GM19238 (cell line): Measurements from ENCODE around the gene PTN.

Experiments
- DNase-seq: peaks from one replicate; pipeline ENCODE4 v3.0.0; 2011; ENCODE audit warnings: low spot score; ENCODE audit not compliant: insufficient read length

PTN gene

GRCh38 chr7:137324796-137325696 is 18.5 kb downstream of the PTN start:
- DNase-seq, result no peak

- DNase-seq, result no peak
Measured at GRCh38 chr7:137316648-137317353, 26.7 kb downstream of the PTN start.

- no peak for DNase-seq
Measured at GRCh38 chr7:137313201-137313600, 30.3 kb downstream of the PTN start.

GRCh38 chr7:137306748-137307147 is 36.8 kb downstream of the PTN start:
- no peak for DNase-seq

GRCh38 chr7:137305901-137306621 is 37.5 kb downstream of the PTN start:
- no peak for DNase-seq

DNA sequence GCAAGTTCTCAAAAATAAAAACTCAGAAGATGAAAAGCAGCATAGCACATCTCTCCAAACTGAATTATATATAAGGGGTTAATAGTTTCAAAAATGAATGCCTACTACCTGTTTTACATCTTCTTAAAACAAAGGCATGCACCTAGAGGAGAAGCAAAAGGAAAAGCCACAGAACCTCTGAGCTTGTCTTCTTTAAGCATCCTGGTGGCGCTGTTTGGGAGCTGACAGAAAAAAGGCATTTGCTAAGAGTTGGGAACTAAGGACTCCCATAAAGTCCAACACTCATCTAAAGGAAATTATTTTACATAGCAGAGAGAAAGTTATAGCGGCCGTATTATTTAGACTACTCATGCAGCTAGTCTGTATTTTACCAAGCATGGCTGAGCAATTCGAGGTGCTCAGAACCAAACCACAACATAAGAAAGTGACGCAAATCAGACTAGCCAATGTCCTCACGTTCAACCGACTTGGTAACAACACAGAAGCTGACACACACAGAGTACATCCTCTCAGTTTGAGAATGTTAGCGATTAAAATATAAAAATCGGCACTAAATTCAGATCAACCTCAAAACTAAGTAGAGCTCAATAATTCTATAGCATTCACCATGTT is 38.8 kb downstream of the PTN start:
- DNase-seq, result no peak

DNA sequence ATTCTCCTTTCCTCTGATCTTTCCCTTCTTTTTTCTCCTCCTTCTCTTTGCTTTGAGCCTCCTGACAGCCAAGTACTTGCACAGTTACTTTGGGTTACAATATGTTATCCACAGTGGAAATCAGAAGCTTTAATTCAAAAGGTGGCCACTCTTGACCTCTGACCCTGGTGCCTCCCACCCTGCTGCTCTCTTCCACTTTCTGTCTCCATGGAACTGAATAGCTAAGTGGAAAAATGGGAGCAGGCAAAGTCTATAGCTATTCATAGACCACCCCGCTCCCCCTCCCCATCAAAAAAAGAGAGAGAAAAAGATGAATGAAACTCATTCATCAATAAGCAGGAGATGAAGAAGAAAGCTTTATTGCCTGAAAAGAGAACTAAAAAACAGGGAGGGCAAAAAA is 39.4 kb downstream of the PTN start:
- no peak for DNase-seq

DNA sequence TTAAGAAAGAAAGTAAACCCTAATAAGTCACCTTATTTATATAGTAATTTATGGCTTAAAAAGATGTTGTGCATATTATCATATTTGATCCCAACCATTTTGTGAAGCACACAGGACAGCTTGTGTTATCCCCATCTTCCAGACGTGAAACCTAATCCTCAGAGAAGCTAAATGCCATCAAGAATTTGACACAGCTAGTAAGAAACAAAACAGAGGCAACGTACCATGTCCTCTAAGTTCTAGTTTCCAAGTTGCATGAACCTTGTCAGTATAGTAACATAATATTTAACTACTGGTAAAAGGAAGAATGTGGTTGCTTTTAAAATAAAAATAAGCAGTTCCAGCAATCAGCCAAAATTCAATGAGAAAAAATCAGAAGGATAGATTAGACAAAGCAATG is 41.5 kb downstream of the PTN start:
- no peak for DNase-seq

- no peak for DNase-seq
Measured at GRCh38 chr7:137298464-137298794, 45.1 kb downstream of the PTN start.

DNA sequence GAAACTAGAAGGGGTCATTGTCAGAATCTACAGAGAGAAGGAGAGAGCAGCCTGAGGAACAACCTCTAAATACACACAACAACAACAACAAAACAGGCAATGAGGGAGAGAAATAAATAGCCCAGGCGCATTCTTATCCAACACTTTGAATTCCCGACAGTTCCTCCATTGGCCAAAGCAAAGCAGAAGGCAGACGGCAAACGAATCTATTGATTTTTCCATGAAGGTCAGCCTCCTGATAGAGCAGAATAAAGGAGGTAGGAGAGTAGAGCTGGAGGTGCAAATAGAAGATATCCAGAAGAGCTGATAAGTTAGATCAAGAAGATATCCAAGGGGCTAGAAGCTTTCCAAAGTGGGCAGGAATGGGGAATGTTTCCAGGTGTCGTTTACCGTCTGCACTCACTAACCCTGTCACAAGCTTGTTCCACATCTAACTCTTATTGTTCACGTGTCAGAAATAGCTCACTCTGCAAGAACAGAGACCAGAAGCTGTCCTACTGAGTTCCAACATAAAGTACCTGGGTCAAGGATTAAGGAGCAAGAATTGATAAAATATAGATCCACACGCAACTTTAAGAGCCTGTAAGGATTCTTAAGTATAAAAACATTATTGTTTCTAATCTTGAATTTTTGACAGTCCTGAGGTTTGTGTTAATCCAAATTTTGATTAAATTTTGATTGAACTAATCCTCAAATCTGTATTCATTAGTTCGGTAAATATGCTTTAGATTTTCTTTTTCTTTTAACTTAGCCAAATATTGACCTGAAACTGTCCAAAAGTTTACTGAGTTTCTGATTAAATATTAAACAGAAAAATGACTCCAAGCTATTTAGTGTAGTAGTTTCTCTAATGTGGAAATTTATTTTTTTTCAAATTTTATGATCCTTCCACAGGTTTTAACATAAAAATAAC is 45.7 kb downstream of the PTN start:
- no peak for DNase-seq

GRCh38 chr7:137296576-137296975 is 47.0 kb downstream of the PTN start:
- no peak for DNase-seq

DNA sequence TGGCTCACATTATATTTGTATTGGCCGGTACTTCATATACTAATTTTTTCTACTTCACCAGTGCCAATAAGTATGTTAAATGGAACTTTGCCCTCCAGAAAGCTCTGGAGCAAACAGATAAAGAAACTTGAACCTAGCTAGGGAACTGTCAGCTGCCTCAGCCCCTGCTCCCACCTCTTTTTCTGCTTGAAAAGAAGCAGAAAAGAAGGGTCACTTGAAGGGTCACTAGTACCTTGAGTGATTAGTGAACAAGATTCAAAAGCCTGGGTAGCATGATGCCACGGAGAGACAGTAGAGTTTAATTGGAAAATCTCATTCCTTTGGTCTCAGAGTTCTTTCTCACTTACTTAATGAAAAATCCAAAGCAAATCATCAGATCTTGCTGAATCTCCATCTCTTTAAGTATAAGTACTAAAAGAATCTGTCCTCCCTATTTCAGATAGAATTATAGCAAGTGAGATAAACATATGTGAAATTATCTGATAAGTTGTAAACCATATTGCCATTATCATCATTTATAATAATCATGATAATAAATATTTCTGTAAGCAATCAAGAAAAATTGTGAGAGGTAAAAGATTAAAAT is 47.7 kb downstream of the PTN start:
- DNase-seq, result no peak

DNA sequence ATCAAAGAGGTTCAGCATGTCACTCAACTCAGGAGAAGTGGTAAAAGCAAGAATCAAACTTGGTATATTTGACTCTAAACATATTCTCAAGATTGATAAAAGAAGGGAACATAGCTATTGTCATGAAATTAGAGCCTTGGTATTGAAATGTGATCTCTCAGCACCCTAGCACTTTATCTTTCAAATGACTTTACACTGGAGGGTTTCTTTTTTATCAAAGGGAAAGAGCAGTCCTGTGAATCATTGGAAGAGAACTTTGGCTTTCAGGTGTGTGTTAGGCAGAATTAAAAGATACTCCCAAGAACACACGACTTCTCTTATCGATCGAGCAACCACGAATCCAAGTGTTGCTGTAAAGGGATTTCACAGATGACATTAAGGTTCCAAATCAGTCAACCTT is 54.4 kb downstream of the PTN start:
- no peak for DNase-seq

GRCh38 chr7:137287651-137288258 is 55.8 kb downstream of the PTN start:
- DNase-seq, result no peak

DNA sequence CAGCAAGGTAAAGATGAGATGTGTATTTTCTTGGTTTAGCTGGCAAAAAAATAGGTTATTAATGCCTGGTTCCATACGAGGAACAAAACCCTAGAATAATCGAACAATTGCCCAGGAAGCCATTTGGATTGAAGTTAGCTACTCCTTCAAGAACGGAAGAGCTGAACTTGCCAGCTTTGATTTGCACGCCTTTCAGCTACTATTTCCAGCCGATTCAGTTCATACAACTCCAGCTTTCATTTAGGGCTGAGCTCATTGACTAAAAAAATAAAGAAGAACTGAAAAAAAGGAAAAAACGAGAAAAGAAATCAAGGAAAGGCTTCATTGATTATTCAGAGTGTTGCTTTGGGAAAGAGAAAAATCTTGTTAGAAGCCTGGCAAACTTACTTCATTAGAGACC is 60.4 kb downstream of the PTN start:
- no peak for DNase-seq

GRCh38 chr7:137282043-137282442 is 61.5 kb downstream of the PTN start:
- DNase-seq, result no peak

GRCh38 chr7:137276189-137276588 is 67.3 kb downstream of the PTN start:
- no peak for DNase-seq

DNA sequence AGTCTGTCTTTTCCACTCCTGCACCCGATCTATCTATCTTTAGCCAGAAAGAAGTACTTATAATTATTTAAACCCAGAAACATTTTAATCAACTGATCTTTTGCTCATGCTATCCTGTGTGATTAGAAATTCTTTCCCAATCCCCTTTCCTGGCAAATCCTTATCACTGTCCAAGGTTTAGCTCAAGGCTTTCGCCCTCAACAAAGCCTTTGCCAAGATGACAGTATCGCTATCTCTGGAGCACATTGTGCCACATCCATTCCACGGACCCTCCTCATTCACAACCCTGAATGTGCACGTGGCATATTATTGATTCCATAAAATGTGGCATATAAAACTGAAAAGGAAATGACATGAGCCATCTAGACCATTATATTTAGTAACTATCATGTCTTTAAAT is 71.3 kb downstream of the PTN start:
- DNase-seq, result no peak

DNA sequence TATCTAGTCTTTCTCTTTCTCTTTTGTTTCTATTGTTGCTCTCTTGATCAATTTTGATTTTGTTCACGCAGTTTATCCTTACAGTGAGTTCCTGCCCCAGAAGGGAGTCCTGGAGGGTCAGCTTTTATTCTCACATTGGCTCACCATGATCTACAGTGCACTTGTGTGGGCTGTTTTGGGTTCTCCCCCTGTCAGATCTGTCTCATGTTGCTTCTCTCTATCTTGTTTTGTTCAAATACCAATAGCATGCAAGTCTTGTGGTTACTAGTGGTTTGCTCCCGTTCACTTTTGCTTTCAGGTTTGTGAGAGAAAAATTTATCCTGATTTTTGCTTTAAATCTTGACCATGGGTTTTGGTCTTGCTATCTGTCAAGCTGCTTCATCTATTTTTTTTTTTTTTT is 74.3 kb downstream of the PTN start:
- no peak for DNase-seq
